ENCODE measurements around the gene HNF1A. TPM values are rescaled to one million over a fixed set of nuclear protein-coding genes. Genes with fewer than 3 reads are reported as not detected.

Gene HNF1A
- total and polyA plus RNA-seq, 9 of the 15 experiments (the other 6 are each of a cell fraction or from before 2014, with no cell fraction given), result not detected

GRCh38 chr12:121004253-121004815 is 26.0 kb downstream of the HNF1A start:
- intact Hi-C loops (cut with micrococcal nuclease), result loop anchor here (2.0 to 10.0 kb wide), 2 partner anchors 50 to 210 kb away; partner anchors contain the start of gene P2RX4
- Histone ChIP-seq H3K27ac (ENCODE audit: extremely low read depth, low read depth, low read length) (no peak overlapping the region), H2AFZ (ENCODE audit: low read depth, low read length) (no peak overlapping the region), H3K4me2 (ENCODE audit: insufficient read depth, low read length) (no peak overlapping the region), H3K9ac (ENCODE audit: insufficient read depth in 1 of 2, low read depth in 2 of 2, low read length in 2 of 2) (no peak overlapping the region), H3K36me3 (ENCODE audit: control insufficient read depth, insufficient read depth, low read length) (peaks cover 49% of the 10 kb centered on the region; the same call in 2 of the 3 replicates), H3K4me1 (replicated peaks in 1 of 2; ENCODE audit: control insufficient read depth in 2 of 2, insufficient read depth in 2 of 2, low read length in 2 of 2) (peaks cover 0 to 4% of the 10 kb centered on the region in 2 experiments; a peak in 2 of 5 replicates), H3K9me3 (replicated peaks; ENCODE audit: control insufficient read depth, insufficient read depth, low read depth, low read length) (no peaks in the 10 kb centered on the region), H4K20me1 (replicated peaks; ENCODE audit: control insufficient read depth, insufficient read depth, low read length) (no peaks in the 10 kb centered on the region; the same call in 1 of the 2 replicates), H3K79me2 (ENCODE audit: control insufficient read depth, insufficient read depth, low read length) (no peaks in the 10 kb centered on the region), H3K9me1 (ENCODE audit: control insufficient read depth, insufficient read depth, low read length) (no peaks in the 10 kb centered on the region), H3K4me3 (no peak overlapping the region), H3K27me3 (ENCODE audit: control insufficient read depth in 2 of 2, insufficient read depth in 2 of 2, low read length in 2 of 2) (no peaks in the 10 kb centered on the region)
- whole genome bisulfite sequencing (ENCODE audit: insufficient coverage, low coverage, missing lambda C conversion rate), result 82% methylated on average over 12 of the region's 16 CpGs
- TF ChIP-seq, protein P1, sequence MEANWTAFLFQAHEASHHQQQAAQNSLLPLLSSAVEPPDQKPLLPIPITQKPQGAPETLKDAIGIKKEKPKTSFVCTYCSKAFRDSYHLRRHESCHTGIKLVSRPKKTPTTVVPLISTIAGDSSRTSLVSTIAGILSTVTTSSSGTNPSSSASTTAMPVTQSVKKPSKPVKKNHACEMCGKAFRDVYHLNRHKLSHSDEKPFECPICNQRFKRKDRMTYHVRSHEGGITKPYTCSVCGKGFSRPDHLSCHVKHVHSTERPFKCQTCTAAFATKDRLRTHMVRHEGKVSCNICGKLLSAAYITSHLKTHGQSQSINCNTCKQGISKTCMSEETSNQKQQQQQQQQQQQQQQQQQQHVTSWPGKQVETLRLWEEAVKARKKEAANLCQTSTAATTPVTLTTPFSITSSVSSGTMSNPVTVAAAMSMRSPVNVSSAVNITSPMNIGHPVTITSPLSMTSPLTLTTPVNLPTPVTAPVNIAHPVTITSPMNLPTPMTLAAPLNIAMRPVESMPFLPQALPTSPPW (CRISPR knock-in tag; IDR thresholded peaks at IDR 0.05), result no peak
- TF ChIP-seq ZNF140 (CRISPR knock-in tag; IDR thresholded peaks at IDR 0.05), result no peak
- TF ChIP-seq RCOR1 (IDR thresholded peaks at IDR 0.05; ENCODE audit: borderline replicate concordance in 1 of 2, low read depth in 2 of 2, low read length in 2 of 2), result no peak
- TF ChIP-seq PPARD (CRISPR knock-in tag; IDR thresholded peaks at IDR 0.05), result no peak
- no peak for TF ChIP-seq ZNF830 (CRISPR knock-in tag; IDR thresholded peaks at IDR 0.05)
- TF ChIP-seq CBX3 (IDR thresholded peaks at IDR 0.05; ENCODE audit: borderline replicate concordance in 1 of 2, low read length in 2 of 2), result no peak
- TF ChIP-seq FOXK2 (conservative IDR thresholded peaks at IDR 0.05 in 1 of 2, IDR thresholded peaks at IDR 0.05 in 1 of 2; ENCODE audit: low read depth in 2 of 2), result no peak
- no peak for TF ChIP-seq ZNF668 (CRISPR knock-in tag; IDR thresholded peaks at IDR 0.05)
- no peak for TF ChIP-seq HDAC8 (tag; IDR thresholded peaks at IDR 0.05)
- no peak for TF ChIP-seq NFE2L1 (tag; IDR thresholded peaks at IDR 0.05; ENCODE audit: borderline replicate concordance, low read depth)
- no peak for TF ChIP-seq CAMTA2 (CRISPR knock-in tag; conservative IDR thresholded peaks at IDR 0.05)
- TF ChIP-seq, protein P2, sequence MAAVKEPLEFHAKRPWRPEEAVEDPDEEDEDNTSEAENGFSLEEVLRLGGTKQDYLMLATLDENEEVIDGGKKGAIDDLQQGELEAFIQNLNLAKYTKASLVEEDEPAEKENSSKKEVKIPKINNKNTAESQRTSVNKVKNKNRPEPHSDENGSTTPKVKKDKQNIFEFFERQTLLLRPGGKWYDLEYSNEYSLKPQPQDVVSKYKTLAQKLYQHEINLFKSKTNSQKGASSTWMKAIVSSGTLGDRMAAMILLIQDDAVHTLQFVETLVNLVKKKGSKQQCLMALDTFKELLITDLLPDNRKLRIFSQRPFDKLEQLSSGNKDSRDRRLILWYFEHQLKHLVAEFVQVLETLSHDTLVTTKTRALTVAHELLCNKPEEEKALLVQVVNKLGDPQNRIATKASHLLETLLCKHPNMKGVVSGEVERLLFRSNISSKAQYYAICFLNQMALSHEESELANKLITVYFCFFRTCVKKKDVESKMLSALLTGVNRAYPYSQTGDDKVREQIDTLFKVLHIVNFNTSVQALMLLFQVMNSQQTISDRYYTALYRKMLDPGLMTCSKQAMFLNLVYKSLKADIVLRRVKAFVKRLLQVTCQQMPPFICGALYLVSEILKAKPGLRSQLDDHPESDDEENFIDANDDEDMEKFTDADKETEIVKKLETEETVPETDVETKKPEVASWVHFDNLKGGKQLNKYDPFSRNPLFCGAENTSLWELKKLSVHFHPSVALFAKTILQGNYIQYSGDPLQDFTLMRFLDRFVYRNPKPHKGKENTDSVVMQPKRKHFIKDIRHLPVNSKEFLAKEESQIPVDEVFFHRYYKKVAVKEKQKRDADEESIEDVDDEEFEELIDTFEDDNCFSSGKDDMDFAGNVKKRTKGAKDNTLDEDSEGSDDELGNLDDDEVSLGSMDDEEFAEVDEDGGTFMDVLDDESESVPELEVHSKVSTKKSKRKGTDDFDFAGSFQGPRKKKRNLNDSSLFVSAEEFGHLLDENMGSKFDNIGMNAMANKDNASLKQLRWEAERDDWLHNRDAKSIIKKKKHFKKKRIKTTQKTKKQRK (IDR thresholded peaks at IDR 0.05; ENCODE audit: borderline replicate concordance, low read depth, low read length), result no peak
- no peak for TF ChIP-seq ARID2 (IDR thresholded peaks at IDR 0.05)
- ATAC-seq (no peak), FAIRE-seq (no peak), DNase-seq (ENCODE audit: extremely low read depth in 1 of 4, low spot score in 3 of 4) (no peak)
- BruUV-seq (replicated peaks), result no TSS peak
- ChIA-PET CTCF (ENCODE audit: low intra/inter-chr PET ratio) (interaction anchor here (0.7 to 0.9 kb wide), 2 partner anchors 106 to 293 kb away, joined by 3 read pairs; no protein-coding TSS in a partner anchor), POLR2A (interaction anchor here (0.6 to 1.0 kb wide), 3 partner anchors 9 to 355 kb away, joined by 3 to 4 read pairs (median 3); no protein-coding TSS in a partner anchor)
- in situ Hi-C loops (cut with MboI), result no loop called here

Measured in K562 (cell line).